HepG2 (cell line): Measurements from ENCODE around the gene SPATA46. TPM values are rescaled to one million over a fixed set of nuclear protein-coding genes. Genes with fewer than 3 reads are reported as not detected.

Experiments used
- ATAC-seq: fragments of 200-7000 bp; cut with Tn5 transposase; 3 replicates; pipeline ENCODE4 v1.9.1; 2020; ENCODE audit warnings: mild to moderate bottlenecking, moderate library complexity
- BruUV-seq: library from RNA; stranded (reverse); fragments of 400-500 nt; replicated peaks from 2 replicates; lab custom pipeline; 2021; lab: Mats Ljungman, UMichigan
- CTCF ChIA-PET: fragments of 300-600 bp; formaldehyde crosslinking; extraction: SDS; loops from one replicate; lab custom pipeline; 2021; ENCODE audit warnings: low total read pairs, inconsistent platforms, low intra/inter-chr PET ratio; lab: Yijun Ruan, JAX
- POLR2A ChIA-PET: fragments of 350-600 bp; sonication (Branson Sonifier 250); formaldehyde crosslinking; loops from one replicate; lab custom pipeline; 2020; ENCODE audit warnings: antibody characterized with exemption, inconsistent platforms; lab: Yijun Ruan, JAX
- DNase-seq: peaks from one replicate; pipeline ENCODE4 v3.0.0-alpha.2; 2015; ENCODE audit warnings: low spot score
- FAIRE-seq: peaks from 3 replicates; lab custom pipeline; 2011; peaks lifted over from hg19 to GRCh38; lab: Jason Lieb, UNC
- H2AFZ ChIP-seq: one replicate; pipeline ENCODE4 v1.6.1; 2011; ENCODE audit warnings: low read length, inconsistent platforms
- H3K27ac ChIP-seq: fragments of 300-600 bp; 3 replicates; pipeline ENCODE4 v1.8.0; 2011; ENCODE audit warnings: mixed run types, mild to moderate bottlenecking, mixed read lengths, low read length, inconsistent platforms; ENCODE audit not compliant: insufficient read depth; ENCODE audit errors: extremely low read length
- H3K27me3 ChIP-seq, 2 experiments: fragments of 200-600 bp in 1 of 2; 2 replicates in 1 of 2; 3 replicates in 1 of 2; pipeline versions ENCODE4 v1.6.0 to v1.8.0; 2011; ENCODE audit warnings: low read length in 2 of 2, mild to moderate bottlenecking in 2 of 2, moderate library complexity in 2 of 2, inconsistent platforms in 1 of 2; ENCODE audit not compliant: insufficient read depth in 2 of 2, control insufficient read depth in 1 of 2
- H3K36me3 ChIP-seq, 2 experiments: fragments of 200-600 bp in 1 of 2; replicated peaks in 1 of 2; 2 replicates in 1 of 2; 3 replicates in 1 of 2; pipeline versions ENCODE4 v1.5.1 to v1.8.0; 2011; ENCODE audit warnings: low read length in 2 of 2, inconsistent platforms in 1 of 2; ENCODE audit not compliant: insufficient read depth in 2 of 2, control insufficient read depth in 1 of 2
- H3K4me1 ChIP-seq: 2 replicates; pipeline ENCODE4 v1.5.1; 2012; ENCODE audit warnings: low read length, inconsistent platforms; ENCODE audit not compliant: insufficient read depth
- H3K4me2 ChIP-seq: 2 replicates; pipeline ENCODE4 v1.6.0; 2011; ENCODE audit warnings: low read depth, low read length, inconsistent platforms
- H3K4me3 ChIP-seq, 3 experiments: fragments of 200-600 bp in 1 of 3; sonication (generic), shearing (Covaris generic) in 1 of 3; replicated peaks in 1 of 3; 2 replicates each; pipeline ENCODE4 v1.5.1; 2011 to 2016; ENCODE audit warnings: low read length in 3 of 3, inconsistent platforms in 2 of 3, low read depth in 2 of 3, mild to moderate bottlenecking in 2 of 3, control low read depth in 1 of 3, mixed read lengths in 1 of 3; ENCODE audit not compliant: insufficient read depth in 1 of 3
- H3K79me2 ChIP-seq: one replicate; pipeline ENCODE4 v1.6.1; 2011; ENCODE audit warnings: low read length, inconsistent platforms; ENCODE audit not compliant: insufficient read depth
- H3K9ac ChIP-seq: 2 replicates; pipeline ENCODE4 v1.6.0; 2011; ENCODE audit warnings: mild to moderate bottlenecking, low read depth, low read length, inconsistent platforms; ENCODE audit not compliant: insufficient read depth
- H3K9me3 ChIP-seq: 2 replicates; pipeline ENCODE4 v1.5.1; 2012; ENCODE audit warnings: mild to moderate bottlenecking, low read length
- H4K20me1 ChIP-seq: 2 replicates; pipeline ENCODE4 v1.6.0; 2011; ENCODE audit warnings: inconsistent platforms, mild to moderate bottlenecking, low read length, moderate library complexity; ENCODE audit not compliant: insufficient read depth
- ATM ChIP-seq: fragments of 450-650 bp; IDR thresholded peaks from 2 replicates; pipeline ENCODE4 v1.7.1; 2017; ENCODE audit warnings: mild to moderate bottlenecking, borderline replicate concordance
- FOXC1 ChIP-seq: sonication (generic); formaldehyde crosslinking; IDR thresholded peaks from 2 replicates; pipeline ENCODE4 v1.8.0; 2022; ENCODE audit warnings: mild to moderate bottlenecking, missing genetic modification reagents, borderline replicate concordance
- FOXK2 ChIP-seq: fragments of 450-650 bp; IDR thresholded peaks from 2 replicates; pipeline ENCODE4 v1.6.1; 2016
- HOXA5 ChIP-seq: sonication (generic); formaldehyde crosslinking; IDR thresholded peaks from 2 replicates; pipeline ENCODE4 v1.4.0; 2020; ENCODE audit warnings: missing genetic modification reagents
- IKZF4 ChIP-seq: sonication (generic); formaldehyde crosslinking; IDR thresholded peaks from 2 replicates; pipeline ENCODE4 v1.5.1; 2020; ENCODE audit warnings: borderline replicate concordance, mild to moderate bottlenecking, low read depth, missing genetic modification reagents; ENCODE audit errors: not compliant biosample characterization
- MXD3 ChIP-seq: IDR thresholded peaks from 2 replicates; pipeline ENCODE4 v1.6.1; 2016; ENCODE audit warnings: mild to moderate bottlenecking, missing biosample characterization, missing genetic modification reagents
- NFIB ChIP-seq: sonication (generic); formaldehyde crosslinking; IDR thresholded peaks from 2 replicates; pipeline ENCODE4 v1.9.0; 2021; ENCODE audit warnings: missing genetic modification reagents, mild to moderate bottlenecking, borderline replicate concordance
- PITX1 ChIP-seq: sonication (generic); formaldehyde crosslinking; IDR thresholded peaks from 2 replicates; pipeline ENCODE4 v1.5.1; 2020; ENCODE audit warnings: mild to moderate bottlenecking, missing genetic modification reagents
- RNF219 ChIP-seq: sonication (generic); formaldehyde crosslinking; IDR thresholded peaks from 2 replicates; pipeline ENCODE4 v1.5.0; 2020; ENCODE audit warnings: mild to moderate bottlenecking, missing genetic modification reagents
- SOX13 ChIP-seq, 3 experiments: fragments of 450-650 bp in 1 of 3; sonication (generic) in 1 of 3; formaldehyde crosslinking in 1 of 3; IDR thresholded peaks in 2 of 3; conservative IDR thresholded peaks in 1 of 3; 2 replicates each; pipeline versions ENCODE4 v1.5.0 to v1.6.1; 2016 to 2020; ENCODE audit warnings: antibody characterized with exemption in 1 of 3, mild to moderate bottlenecking in 1 of 3, missing compliant biosample characterization in 1 of 3, missing genetic modification reagents in 1 of 3, moderate library complexity in 1 of 3
- ZMYM3 ChIP-seq: sonication (generic); formaldehyde crosslinking; IDR thresholded peaks from 2 replicates; pipeline ENCODE4 v1.5.1; 2020; ENCODE audit warnings: mild to moderate bottlenecking, missing genetic modification reagents
- ZNF543 ChIP-seq: sonication (generic); formaldehyde crosslinking; IDR thresholded peaks from 2 replicates; pipeline ENCODE4 v1.4.0; 2020; ENCODE audit warnings: mild to moderate bottlenecking, missing genetic modification reagents
- ZNF775 ChIP-seq: sonication (generic); formaldehyde crosslinking; IDR thresholded peaks from 2 replicates; pipeline ENCODE4 v1.4.0; 2020; ENCODE audit warnings: missing genetic modification reagents, mild to moderate bottlenecking, moderate library complexity, borderline replicate concordance
- whole genome bisulfite sequencing: methylation state at CpG from one replicate; pipeline ENCODE4 v1.1.6; 2017; ENCODE audit warnings: low lambda C conversion rate; 5-methylcytosine and 5-hydroxymethylcytosine counted together
- in situ Hi-C: cut with HindIII; loops from 2 replicates; pipeline ENCODE4 v1.10.0; 2017; ENCODE audit warnings: low pct_unique_long_range_greater_than_20kb; ENCODE audit not compliant: extremely low pct_ligation_motif_present
- intact Hi-C: fragments of 100-400 bp; cut with micrococcal nuclease; formaldehyde crosslinking; loops from one replicate; pipeline ENCODE4 v1.10.0; 2022; ENCODE audit not compliant: unreplicated experiment
- polyA plus RNA-seq, 8 experiments: library from polyadenylated mRNA; depleted of rRNA in 3 of 8; stranded (reverse) in 7 of 8; unstranded in 1 of 8; fragments of >200 nt; fragmentation: Illumina TruSeq in 4 of 8; extraction: Trizol in 4 of 8; gene quantifications; 2 replicates each; pipeline versions ENCODE4 v1.2.1 to v1.2.3, GENCODE V29; 2011 to 2016; ENCODE audit warnings: low read depth in 4 of 8, missing spikeins in 1 of 8, mixed read lengths in 1 of 8; ENCODE audit not compliant: insufficient read depth in 1 of 8
- total RNA-seq, 5 experiments: library from RNA; depleted of rRNA; stranded (reverse); fragments of >200 nt; fragmentation: Illumina TruSeq; extraction: Trizol; gene quantifications; 2 replicates each; pipeline ENCODE4 v1.2.3, GENCODE V29; 2016; ENCODE audit warnings: low read depth in 1 of 5
- TF ChIP-seq, protein P1 (sequence below): sonication (generic); formaldehyde crosslinking; IDR thresholded peaks from 2 replicates; pipeline ENCODE4 v1.4.0; 2020; ENCODE audit warnings: mild to moderate bottlenecking, missing genetic modification reagents
- TF ChIP-seq, protein P2 (sequence below): sonication (generic); formaldehyde crosslinking; conservative IDR thresholded peaks from 2 replicates; pipeline ENCODE4 v1.4.0; 2020; ENCODE audit warnings: missing genetic modification reagents

Gene SPATA46
- total and polyA plus RNA-seq, 2 of the 13 experiments (the other 11 are each of a cell fraction or from before 2014, with no cell fraction given), result not detected

DNA sequence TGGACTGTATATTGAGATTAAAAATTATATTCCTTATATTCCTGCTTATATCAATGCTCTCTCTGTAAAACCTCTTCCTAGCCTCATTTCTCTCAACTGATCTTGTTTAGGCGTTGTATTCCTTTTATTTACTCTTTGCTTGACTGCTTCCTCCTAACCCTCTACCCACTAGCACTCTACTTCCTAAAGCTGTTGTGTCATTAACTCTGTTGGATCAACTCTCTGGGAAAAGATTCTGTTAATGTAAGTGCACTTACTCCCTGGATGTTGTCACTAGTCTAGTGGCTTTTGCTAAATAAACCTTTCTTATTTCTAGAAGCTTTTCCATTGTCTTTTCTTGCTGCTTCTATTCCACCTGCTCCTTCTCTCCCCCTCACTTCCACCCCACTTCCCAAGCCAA is 6.5 kb downstream of the SPATA46 start (continued):
- TF ChIP-seq RNF219 (CRISPR knock-in tag) (no peak), FOXC1 (CRISPR knock-in tag) (no peak), ZNF543 (CRISPR knock-in tag) (no peak)

DNA sequence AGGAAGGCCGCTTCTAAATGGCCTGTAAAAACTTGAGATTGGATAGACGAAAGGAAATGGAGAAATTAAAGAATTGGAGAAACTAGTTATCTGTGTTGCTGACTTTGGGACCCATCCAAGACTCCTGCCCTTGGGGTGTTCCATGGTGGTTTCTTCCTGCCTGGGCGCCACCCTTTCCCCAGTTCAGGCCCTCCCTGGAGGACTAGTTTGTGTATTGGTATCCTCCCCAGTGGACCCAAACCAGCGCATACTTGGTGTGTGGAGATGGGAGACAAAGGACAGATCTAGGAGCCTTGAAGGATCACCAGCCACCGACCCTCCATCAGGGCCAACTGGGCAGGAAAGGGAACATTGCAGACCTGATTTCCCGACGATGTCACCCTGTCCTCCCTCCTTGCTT is 7.1 kb downstream of the SPATA46 start:
- DNase-seq (no peak), ATAC-seq (no peak), FAIRE-seq (no peak)
- no peak overlapping the region for H3K27ac ChIP-seq
- H3K9me3 ChIP-seq, result no peaks in the 10 kb centered on the region
- H3K4me2 ChIP-seq, result no peak overlapping the region
- H2AFZ ChIP-seq, result no peak overlapping the region
- ChIA-PET CTCF (no interaction called here), POLR2A (no interaction called here)
- intact Hi-C loops (no loop called here), in situ Hi-C loops (no loop called here)
- H3K27me3 ChIP-seq, result no peaks in the 10 kb centered on the region
- H4K20me1 ChIP-seq, result no peaks in the 10 kb centered on the region
- no peaks in the 10 kb centered on the region for H3K79me2 ChIP-seq
- TF ChIP-seq FOXK2 (no peak), IKZF4 (CRISPR knock-in tag) (no peak), HOXA5 (CRISPR knock-in tag) (no peak), NFIB (no peak), ZNF775 (CRISPR knock-in tag) (no peak), PITX1 (no peak), SOX13 (IDR thresholded peaks at IDR 0.05) (no peak), SOX13 (CRISPR knock-in tag; conservative IDR thresholded peaks at IDR 0.05 in 1 of 2, IDR thresholded peaks at IDR 0.05 in 1 of 2) (no peak), ATM (no peak), MXD3 (CRISPR knock-in tag) (no peak), ZMYM3 (CRISPR knock-in tag) (no peak)
- TF ChIP-seq, protein P1, sequence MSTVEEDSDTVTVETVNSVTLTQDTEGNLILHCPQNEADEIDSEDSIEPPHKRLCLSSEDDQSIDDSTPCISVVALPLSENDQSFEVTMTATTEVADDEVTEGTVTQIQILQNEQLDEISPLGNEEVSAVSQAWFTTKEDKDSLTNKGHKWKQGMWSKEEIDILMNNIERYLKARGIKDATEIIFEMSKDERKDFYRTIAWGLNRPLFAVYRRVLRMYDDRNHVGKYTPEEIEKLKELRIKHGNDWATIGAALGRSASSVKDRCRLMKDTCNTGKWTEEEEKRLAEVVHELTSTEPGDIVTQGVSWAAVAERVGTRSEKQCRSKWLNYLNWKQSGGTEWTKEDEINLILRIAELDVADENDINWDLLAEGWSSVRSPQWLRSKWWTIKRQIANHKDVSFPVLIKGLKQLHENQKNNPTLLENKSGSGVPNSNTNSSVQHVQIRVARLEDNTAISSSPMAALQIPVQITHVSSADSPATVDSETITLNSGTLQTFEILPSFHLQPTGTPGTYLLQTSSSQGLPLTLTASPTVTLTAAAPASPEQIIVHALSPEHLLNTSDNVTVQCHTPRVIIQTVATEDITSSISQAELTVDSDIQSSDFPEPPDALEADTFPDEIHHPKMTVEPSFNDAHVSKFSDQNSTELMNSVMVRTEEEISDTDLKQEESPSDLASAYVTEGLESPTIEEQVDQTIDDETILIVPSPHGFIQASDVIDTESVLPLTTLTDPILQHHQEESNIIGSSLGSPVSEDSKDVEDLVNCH (CRISPR knock-in tag), result no peak
- TF ChIP-seq, protein P2, sequence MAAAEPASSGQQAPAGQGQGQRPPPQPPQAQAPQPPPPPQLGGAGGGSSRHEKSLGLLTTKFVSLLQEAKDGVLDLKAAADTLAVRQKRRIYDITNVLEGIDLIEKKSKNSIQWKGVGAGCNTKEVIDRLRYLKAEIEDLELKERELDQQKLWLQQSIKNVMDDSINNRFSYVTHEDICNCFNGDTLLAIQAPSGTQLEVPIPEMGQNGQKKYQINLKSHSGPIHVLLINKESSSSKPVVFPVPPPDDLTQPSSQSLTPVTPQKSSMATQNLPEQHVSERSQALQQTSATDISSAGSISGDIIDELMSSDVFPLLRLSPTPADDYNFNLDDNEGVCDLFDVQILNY, result no peak
- peaks cover 14 to 34% of the 10 kb centered on the region in 2 experiments; a peak in 4 of 5 replicates for H3K36me3 ChIP-seq
- no peak overlapping the region for H3K4me3 ChIP-seq
- 97% methylated on average over 6 of the region's 7 CpGs for WGBS
- peaks cover 10% of the 10 kb centered on the region for H3K4me1 ChIP-seq
- no TSS peak for BruUV-seq
- H3K9ac ChIP-seq, result no peak overlapping the region
